Activated T-cell treated with anti-CD3 and anti-CD28 coated beads, Interleukin-2, amount 50 U/mL, for 72 hours (primary cell): ENCODE results near the gene MRPL48. TPM values are rescaled to one million over a fixed set of nuclear protein-coding genes. Genes with fewer than 3 reads are reported as not detected.

Source experiments
- ATAC-seq, 2 donors: fragments of 150-1000 bp; cut with Tn5 transposase; replicated peaks in 1 of 2; 2 replicates each; pipeline ENCODE4 v1.10.0; 2021; ENCODE audit warnings: moderate library complexity in 2 of 2, mild to moderate bottlenecking in 1 of 2
- DNase-seq, 2 donors: peaks; one replicate each; pipeline ENCODE4 v3.0.0; 2021 to 2022; ENCODE audit warnings: mixed read lengths in 1 of 2
- H3K27ac Mint-ChIP-seq: one replicate; pipeline ENCODE4 v1.8.0; 2022; ENCODE audit warnings: mild to moderate bottlenecking, moderate library complexity, mixed read lengths
- H3K27me3 Mint-ChIP-seq: one replicate; pipeline ENCODE4 v1.8.0; 2022; ENCODE audit warnings: low read depth, mixed read lengths
- H3K36me3 Mint-ChIP-seq, 2 donors: one replicate each; pipeline ENCODE4 v1.8.0; 2022; ENCODE audit warnings: mixed read lengths in 2 of 2, mild to moderate bottlenecking in 1 of 2; ENCODE audit not compliant: insufficient read depth in 2 of 2
- H3K4me1 Mint-ChIP-seq: one replicate; pipeline ENCODE4 v1.8.0; 2022; ENCODE audit warnings: low read depth, mixed read lengths
- H3K4me3 Mint-ChIP-seq, 2 donors: one replicate each; pipeline ENCODE4 v1.8.0; 2022; ENCODE audit warnings: mild to moderate bottlenecking in 2 of 2, mixed read lengths in 2 of 2, moderate library complexity in 2 of 2
- H3K9me3 Mint-ChIP-seq, 2 donors: one replicate each; pipeline ENCODE4 v1.8.0; 2022; ENCODE audit warnings: mixed read lengths in 2 of 2
- total RNA-seq, 2 donors: library from RNA; stranded (reverse); gene quantifications; one replicate each; pipeline ENCODE4 v1.2.3, GENCODE V29; 2022

The MRPL48 gene
- total RNA-seq, 2 donors from 2014 or later: 45.1 to 55.8 TPM

DNA sequence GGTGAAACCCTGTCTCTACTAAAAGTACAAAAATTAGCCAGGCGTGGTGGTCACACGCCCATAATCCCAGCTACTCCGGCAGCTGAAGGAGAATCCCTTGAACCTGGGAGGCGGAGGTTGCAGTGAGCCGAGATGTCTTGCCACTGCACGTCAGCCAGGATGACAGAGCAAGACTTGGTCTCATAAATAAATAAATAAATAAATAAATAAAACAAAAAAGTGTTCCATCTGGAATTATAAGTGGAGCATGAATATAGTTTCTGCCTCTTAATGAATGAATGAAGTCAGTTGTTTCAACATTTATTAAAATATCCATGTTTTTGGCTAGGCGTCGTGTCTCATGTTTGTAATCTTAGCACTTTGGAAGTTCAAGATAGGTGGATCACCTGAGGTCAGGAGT lies 27.1 kb downstream of the MRPL48 start:
- Mint-ChIP-seq H3K27ac (no peak overlapping the region), H3K4me3 (no peak overlapping the region), H3K4me1 (peaks cover 6% of the 10 kb centered on the region), H3K9me3 (no peaks in the 10 kb centered on the region), H3K27me3 (no peaks in the 10 kb centered on the region), H3K36me3 (peaks cover 2 to 3% of the 10 kb centered on the region in 2 donors)
- no peak for DNase-seq
- no peak for ATAC-seq

DNA sequence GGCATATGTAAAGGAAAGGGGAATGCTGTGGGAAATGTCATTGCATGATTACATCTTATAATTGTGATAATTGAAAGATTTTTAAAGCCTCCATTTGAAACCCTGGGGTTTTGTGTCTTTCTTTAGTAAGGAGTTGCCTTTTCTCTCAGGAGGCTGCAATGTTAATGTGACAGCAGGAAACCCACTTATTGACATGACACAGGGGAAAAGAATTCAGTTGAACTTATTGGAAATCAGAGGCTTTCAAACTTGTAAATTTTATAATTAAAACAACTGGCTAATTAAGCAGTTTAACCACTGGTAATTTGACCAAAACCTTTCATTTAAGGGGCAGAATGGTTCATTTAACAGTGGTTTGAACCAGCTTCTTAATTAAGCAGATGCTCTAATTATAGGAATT lies 31.2 kb downstream of the MRPL48 start:
- no peak for DNase-seq
- H3K4me3 Mint-ChIP-seq: no peak overlapping the region
- H3K36me3 Mint-ChIP-seq: peaks cover 2 to 3% of the 10 kb centered on the region in 2 donors
- no peaks in the 10 kb centered on the region for H3K9me3 Mint-ChIP-seq
- peaks cover 6% of the 10 kb centered on the region for H3K4me1 Mint-ChIP-seq
- no peak overlapping the region for H3K27ac Mint-ChIP-seq
- ATAC-seq: no peak
- H3K27me3 Mint-ChIP-seq: no peaks in the 10 kb centered on the region

DNA sequence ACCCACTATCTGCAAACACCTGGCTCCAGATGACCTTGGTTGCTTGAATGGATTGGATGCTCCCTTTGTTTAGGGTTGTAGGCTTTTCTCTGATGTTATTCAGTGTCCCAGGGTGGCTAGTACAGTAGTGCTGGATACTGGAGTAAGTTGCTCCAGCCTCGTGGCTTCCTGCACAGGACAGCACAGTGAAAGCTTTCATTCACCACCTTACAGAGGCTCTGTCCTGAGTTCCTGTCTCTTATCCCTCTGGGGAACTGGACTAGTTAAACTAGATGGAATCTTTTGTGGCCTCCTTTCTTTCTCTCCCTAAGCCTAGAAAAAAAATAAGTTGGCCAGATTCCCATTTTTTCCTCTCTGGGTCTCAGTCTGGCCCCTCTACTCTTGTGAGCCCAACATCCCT lies 42.6 kb downstream of the MRPL48 start:
- no peak for ATAC-seq
- no peaks in the 10 kb centered on the region for H3K4me1 Mint-ChIP-seq
- H3K27me3 Mint-ChIP-seq: no peaks in the 10 kb centered on the region
- no peaks in the 10 kb centered on the region for H3K9me3 Mint-ChIP-seq
- peaks cover 0 to 7% of the 10 kb centered on the region in 2 donors for H3K36me3 Mint-ChIP-seq
- H3K4me3 Mint-ChIP-seq: no peak overlapping the region
- no peak for DNase-seq
- peak overlapping the region; percentile 38 for H3K27ac Mint-ChIP-seq

DNA sequence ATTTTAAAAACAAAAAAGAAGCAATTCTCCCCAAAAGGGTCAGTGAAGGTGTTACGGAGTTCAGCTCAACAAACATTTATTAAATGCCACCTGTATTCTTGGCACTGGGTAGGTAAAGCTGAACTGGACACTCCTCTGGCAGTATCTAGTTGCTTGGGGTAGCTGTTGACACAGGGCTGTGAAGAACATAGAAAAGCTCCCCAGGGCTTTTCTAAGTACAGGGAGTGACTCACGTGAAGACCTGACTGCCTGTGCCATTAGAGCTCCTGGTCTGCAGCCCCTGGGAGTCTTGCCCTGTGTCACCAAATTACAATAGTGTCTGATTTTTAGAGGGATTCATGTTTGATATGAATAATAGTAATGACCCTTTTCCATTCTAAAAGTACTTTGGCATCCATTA lies 45.4 kb downstream of the MRPL48 start:
- Mint-ChIP-seq H3K27me3 (no peaks in the 10 kb centered on the region), H3K9me3 (no peaks in the 10 kb centered on the region), H3K36me3 (peaks cover 0 to 6% of the 10 kb centered on the region in 2 donors), H3K4me3 (no peak overlapping the region), H3K27ac (no peak overlapping the region), H3K4me1 (no peaks in the 10 kb centered on the region)
- no peak for DNase-seq
- no peak for ATAC-seq

DNA sequence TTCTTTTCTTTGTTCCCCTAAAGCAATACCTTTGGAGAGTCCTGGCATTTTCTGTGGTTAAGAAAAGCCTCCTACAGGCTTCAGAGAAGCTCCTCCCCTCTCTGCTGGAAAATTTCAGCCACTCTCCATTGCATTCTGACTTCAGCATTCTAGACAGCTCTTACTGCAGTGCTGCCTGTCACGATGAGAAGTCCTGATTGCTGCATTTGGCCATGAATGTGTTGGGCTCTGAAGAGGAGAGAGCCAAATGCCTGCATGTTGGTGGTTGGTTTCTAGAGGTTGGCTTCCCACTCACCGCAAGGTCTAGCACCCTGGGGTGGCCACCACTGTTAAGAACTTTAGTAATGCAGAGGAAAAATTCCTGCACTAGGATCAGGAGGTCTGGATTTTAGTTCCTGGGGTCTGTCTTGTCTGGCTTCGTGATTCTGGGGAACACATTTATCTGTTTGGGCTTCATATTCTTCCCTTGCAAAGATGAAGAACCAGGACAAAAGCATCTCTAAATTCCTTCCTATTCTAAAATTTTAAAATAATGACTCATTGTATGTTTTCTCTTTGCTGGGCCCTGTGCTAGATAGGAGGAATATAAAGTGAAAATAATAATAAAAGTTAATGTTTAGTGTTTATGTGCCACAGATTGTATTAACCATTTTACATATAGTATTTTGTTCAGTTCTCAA lies 50.9 kb downstream of the MRPL48 start:
- H3K27ac Mint-ChIP-seq: no peak overlapping the region

DNA sequence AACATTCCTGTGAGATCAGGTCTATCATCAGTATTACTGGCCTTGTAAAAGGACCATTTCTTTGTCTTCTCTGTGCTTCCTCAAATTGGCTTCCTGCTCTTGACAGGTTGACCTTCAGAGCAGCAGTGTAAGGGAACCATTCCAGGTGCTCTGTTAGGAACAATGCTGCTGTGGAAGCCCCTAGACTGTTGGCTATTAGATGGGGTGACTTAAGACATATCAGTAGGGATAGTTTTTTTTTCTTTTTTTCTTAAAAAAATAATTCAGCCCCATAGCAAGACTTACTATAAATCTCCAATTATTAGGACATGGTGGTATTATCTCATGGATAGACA lies 51.4 kb downstream of the MRPL48 start:
- Mint-ChIP-seq H3K9me3 (no peaks in the 10 kb centered on the region), H3K27ac (no peak overlapping the region), H3K4me1 (no peaks in the 10 kb centered on the region), H3K36me3 (peaks cover 0 to 8% of the 10 kb centered on the region in 2 donors), H3K4me3 (no peak overlapping the region), H3K27me3 (no peaks in the 10 kb centered on the region)
- ATAC-seq: no peak
- no peak for DNase-seq

More for the DNA sequence above, 50.9 kb downstream of the MRPL48 start:
- DNase-seq (no peak), ATAC-seq (no peak)
- Mint-ChIP-seq H3K36me3 (peaks cover 0 to 8% of the 10 kb centered on the region in 2 donors), H3K4me3 (no peak overlapping the region), H3K4me1 (no peaks in the 10 kb centered on the region), H3K27me3 (no peaks in the 10 kb centered on the region), H3K9me3 (no peaks in the 10 kb centered on the region)

DNA sequence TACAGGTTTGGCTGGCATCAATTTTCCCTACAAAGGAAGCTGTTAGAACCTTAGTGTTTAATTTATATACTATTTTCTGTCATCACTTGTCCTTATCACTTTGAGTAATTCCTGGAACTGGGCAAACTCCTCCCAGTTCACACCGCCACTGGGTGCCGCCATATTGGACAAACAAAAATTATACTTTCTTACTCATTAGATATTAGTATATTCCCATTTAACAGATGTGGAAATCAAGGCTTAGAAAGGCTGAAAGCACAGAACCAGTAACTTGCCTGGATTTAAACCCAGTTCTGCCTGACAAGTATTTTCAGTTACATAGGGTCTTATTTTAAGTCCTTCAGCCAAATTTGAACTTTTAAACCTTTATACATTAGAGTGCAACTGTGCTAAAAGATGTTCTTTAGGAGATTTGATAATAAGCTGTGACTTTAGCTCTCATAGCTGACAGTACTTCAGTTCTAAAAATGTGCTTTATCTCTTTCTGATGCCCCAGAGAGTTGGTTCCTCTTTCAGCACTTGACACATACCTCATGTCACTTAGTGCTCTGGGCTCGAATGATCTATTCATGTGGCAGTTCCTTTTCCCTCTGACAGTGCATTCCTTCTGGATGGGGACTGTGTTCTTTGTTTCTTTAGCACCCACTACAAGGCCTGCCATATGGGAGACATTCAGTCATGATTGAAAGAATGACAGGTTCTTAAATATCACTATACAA lies 63.5 kb downstream of the MRPL48 start:
- no peak overlapping the region for H3K27ac Mint-ChIP-seq
- H3K4me1 Mint-ChIP-seq: no peaks in the 10 kb centered on the region

DNA sequence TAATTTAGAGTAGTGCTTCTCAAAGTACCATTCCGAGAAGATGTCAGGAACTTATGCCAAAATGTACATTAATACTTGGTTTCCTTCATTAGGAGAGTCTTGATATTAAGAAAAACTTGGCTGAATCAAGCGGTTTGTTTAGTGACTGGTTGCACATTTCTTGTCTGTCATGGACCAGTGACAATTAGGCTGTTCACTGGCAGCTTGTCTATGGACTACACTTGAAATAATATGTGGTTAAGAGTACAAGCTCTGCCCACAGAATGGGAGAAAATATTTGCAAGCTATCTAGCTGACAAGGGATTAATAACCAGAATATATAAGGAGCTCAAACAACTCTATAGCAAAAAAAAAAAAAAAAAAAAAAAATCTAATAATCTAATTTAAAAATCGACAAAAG lies 64.4 kb downstream of the MRPL48 start:
- no peaks in the 10 kb centered on the region for H3K27me3 Mint-ChIP-seq
- no peak for ATAC-seq
- no peak overlapping the region for H3K4me3 Mint-ChIP-seq

More for the DNA sequence above, 63.5 kb downstream of the MRPL48 start:
- no peaks in the 10 kb centered on the region for H3K27me3 Mint-ChIP-seq
- peaks cover 0 to 10% of the 10 kb centered on the region in 2 donors for H3K36me3 Mint-ChIP-seq
- no peak for DNase-seq
- no peak for ATAC-seq
- no peak overlapping the region for H3K4me3 Mint-ChIP-seq
- H3K9me3 Mint-ChIP-seq: no peaks in the 10 kb centered on the region

DNA sequence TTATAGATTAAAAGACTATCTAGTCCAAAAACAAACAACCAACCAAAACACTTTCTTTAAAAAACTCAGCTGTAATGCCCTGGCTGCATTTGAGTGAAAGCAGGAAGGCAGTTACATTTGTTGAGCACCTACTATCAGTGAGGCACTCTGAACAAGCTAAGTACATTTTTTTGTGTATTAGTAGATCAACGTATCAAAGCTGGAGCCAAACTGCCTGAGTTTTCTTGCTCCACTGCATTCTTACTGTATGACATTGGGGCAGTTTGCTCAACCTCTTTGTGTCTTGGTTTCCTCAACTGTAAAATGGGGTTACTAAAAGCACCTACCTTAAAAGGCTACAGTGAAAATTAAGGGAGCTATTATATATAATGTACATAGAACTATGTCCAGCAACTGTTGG lies 67.0 kb downstream of the MRPL48 start:
- ATAC-seq (no peak), DNase-seq (no peak)
- H3K36me3 Mint-ChIP-seq: peaks cover 0 to 8% of the 10 kb centered on the region in 2 donors
- no peaks in the 10 kb centered on the region for H3K27me3 Mint-ChIP-seq
- H3K4me3 Mint-ChIP-seq: no peak overlapping the region
- H3K27ac Mint-ChIP-seq: no peak overlapping the region
- H3K9me3 Mint-ChIP-seq: no peaks in the 10 kb centered on the region
- no peaks in the 10 kb centered on the region for H3K4me1 Mint-ChIP-seq

More for the DNA sequence above, 64.4 kb downstream of the MRPL48 start:
- peaks cover 0 to 8% of the 10 kb centered on the region in 2 donors for H3K36me3 Mint-ChIP-seq
- H3K27ac Mint-ChIP-seq: no peak overlapping the region
- no peak for DNase-seq
- H3K4me1 Mint-ChIP-seq: no peaks in the 10 kb centered on the region
- no peaks in the 10 kb centered on the region for H3K9me3 Mint-ChIP-seq

DNA sequence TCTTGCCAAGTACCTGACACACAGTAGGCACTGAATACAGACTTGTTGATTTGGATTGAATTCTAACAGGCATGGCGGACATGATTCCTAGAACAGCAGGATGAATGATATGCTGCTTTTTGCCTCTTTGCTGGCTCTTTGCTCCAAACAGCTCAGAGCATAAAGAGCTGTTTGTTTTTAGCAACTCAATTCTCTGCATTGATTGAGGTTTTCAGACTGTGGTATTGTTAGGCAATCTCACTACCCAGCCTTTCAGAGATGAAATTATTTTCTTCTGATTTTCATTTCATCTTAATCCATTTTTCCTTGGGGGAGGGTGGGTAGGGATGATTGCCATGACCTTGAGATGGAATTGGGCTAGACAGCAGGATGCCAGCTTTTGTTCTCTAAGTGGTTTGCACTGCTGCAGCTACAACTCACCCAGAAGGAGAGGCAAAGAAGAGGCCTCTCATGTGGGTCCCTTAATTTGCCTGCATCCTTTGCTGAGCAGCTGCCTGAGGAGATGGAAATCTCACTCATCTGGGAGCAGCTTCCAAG lies 68.4 kb downstream of the MRPL48 start:
- no peaks in the 10 kb centered on the region for H3K27me3 Mint-ChIP-seq
- H3K4me1 Mint-ChIP-seq: no peaks in the 10 kb centered on the region
- no peak for DNase-seq
- peaks cover 2 to 8% of the 10 kb centered on the region in 2 donors for H3K36me3 Mint-ChIP-seq
- no peaks in the 10 kb centered on the region for H3K9me3 Mint-ChIP-seq
- H3K27ac Mint-ChIP-seq: no peak overlapping the region
- no peak overlapping the region for H3K4me3 Mint-ChIP-seq
- no peak for ATAC-seq

DNA sequence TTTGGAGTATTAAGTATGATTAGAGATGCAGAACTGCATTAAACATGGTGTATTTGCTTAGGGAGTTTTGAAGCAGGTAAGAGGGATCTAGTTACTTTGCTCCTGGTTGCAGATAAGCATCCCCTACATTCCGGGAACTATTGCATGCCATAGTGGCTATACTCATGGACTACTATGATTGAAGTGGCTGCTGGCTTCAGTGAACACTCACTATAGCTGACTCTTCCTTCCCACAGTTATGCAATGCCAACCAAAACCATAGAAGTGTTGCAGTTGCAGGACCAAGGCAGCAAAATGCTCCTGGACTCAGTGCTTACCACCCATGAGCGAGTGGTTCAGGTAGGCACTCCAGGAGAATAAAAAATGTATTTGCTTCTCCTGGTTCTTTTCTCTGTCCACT lies 72.0 kb downstream of the MRPL48 start:
- Mint-ChIP-seq H3K27me3 (no peaks in the 10 kb centered on the region), H3K4me1 (no peaks in the 10 kb centered on the region), H3K27ac (no peak overlapping the region), H3K4me3 (no peak overlapping the region), H3K36me3 (peaks cover 2 to 3% of the 10 kb centered on the region in 2 donors), H3K9me3 (no peaks in the 10 kb centered on the region)
- ATAC-seq (no peak), DNase-seq (no peak)

DNA sequence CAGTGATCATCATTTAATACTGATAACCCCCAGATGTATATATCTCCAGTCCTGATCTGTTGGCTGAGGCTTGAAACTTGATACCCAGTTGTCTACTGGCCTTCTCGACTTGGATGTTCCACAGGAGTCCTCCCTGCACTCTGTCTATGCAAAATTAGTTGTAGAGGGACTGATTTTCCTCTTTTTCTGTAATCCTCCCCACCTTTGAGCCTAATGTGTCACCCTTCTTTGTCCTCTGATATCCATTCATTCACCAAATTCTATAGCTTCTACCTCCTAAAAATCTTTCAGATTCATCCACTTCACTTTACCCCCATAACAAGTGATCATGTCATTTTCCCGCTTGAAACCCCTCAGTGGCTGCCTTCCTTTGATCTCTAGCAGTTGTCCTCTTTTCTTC lies 72.5 kb downstream of the MRPL48 start:
- H3K27ac Mint-ChIP-seq: no peak overlapping the region
- DNase-seq: no peak
- ATAC-seq: no peak
- H3K36me3 Mint-ChIP-seq: peaks cover 2 to 3% of the 10 kb centered on the region in 2 donors
- H3K4me3 Mint-ChIP-seq: no peak overlapping the region
- no peaks in the 10 kb centered on the region for H3K27me3 Mint-ChIP-seq
- no peaks in the 10 kb centered on the region for H3K4me1 Mint-ChIP-seq
- H3K9me3 Mint-ChIP-seq: no peaks in the 10 kb centered on the region

DNA sequence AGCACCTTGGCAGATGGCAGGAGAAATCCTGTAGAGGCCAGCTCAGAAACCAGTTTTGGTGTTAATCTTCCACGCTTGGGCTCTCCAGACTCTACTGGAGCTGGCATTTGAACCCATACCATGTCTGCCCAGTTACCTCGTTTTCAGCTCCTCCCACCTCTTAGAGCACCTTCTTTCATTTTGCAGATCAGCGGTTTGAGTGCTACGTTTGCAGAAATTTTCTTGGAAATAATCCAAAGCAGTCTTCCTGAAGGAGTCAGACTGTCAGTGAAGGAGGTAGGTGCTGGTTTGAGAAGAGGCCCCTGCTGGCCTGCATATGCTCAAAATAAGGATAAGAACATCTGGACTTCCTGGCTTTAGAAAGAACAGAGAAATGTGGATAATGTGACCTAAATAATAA lies 75.3 kb downstream of the MRPL48 start:
- Mint-ChIP-seq H3K36me3 (peaks cover 2 to 3% of the 10 kb centered on the region in 2 donors), H3K27ac (no peak overlapping the region), H3K9me3 (no peaks in the 10 kb centered on the region), H3K27me3 (no peaks in the 10 kb centered on the region), H3K4me1 (no peaks in the 10 kb centered on the region), H3K4me3 (no peak overlapping the region)
- DNase-seq (no peak), ATAC-seq (no peak)
